Activated CD4-positive, CD25-positive, alpha-beta regulatory T cell treated with anti-CD3 and anti-CD28 coated beads, Interleukin-2, amount 50 U/mL, for 72 hours (primary cell): Measurements from ENCODE around the gene EFTUD2.
"Not testable (repeated sequence)": the region's sequence is repeated elsewhere in the genome, so short reads cannot be mapped to it uniquely, and the experiment has no call there.

Source experiments
- DNase-seq: peaks from one replicate; pipeline ENCODE4 v3.0.0; 2021

Gene EFTUD2

DNA sequence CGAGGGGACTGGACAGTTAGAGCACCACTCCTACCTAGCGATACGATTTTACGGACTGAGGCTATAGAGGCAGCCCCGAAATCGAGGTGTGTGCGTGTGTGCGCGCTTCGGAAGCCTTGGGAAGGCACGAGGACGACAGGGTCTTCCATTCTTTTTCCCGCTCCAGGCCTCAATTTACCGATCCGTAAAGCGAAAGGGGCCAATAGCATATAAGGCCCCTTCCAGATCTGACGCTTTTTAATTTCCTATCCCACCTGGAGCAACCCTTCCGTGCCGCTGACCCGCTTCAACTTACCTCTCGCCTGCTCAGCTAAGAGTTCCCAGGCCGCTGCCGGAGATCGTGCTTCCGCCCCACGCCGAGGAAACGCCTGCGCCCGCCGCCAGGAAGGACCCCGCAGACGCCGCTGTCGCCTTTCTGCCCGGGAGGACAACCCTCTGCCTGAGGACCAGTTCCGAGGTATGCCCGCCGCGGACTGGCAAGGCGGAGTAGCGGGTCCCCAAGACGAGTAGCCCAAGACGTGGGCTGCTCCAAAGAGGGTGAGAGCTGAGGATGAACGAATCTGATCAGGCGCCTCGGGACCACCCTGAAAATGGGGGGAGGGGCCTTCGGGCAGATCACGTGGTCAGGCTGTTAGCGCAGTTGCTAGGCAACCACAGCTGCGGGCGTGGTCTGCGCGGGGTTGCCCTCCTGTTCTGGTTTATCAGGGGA, at the start of gene EFTUD2:
Gene EFTUD2 (minus strand): TSS at position 372 of the 709 bp plus-strand sequence. CDS start 4,924 bp downstream, outside the sequence.
- DNase-seq: peak; percentile 91

DNA sequence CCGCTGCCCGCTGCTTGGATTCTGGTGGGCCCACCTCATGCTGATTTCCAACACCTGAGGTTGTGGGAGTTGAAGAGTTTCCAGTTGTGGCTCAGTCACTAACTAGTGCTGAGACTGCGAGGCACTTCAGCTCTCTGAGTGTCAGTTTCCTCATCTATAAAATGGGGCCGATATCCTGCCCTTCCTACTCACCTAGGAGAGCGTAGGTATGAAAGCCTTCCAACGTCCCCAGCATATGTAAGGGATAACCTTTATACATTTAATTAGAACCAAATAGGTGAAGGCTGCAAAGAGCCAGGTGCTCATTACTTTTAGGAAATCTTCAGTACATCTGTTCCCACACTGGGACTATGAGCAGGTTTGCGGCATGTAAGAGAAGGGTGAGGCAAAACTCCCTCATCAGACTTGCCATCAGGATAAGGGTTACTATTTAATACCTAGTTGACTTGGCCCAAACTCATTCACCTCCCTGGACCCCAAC, 49.1 kb upstream of the EFTUD2 start:
- no peak for DNase-seq

DNA sequence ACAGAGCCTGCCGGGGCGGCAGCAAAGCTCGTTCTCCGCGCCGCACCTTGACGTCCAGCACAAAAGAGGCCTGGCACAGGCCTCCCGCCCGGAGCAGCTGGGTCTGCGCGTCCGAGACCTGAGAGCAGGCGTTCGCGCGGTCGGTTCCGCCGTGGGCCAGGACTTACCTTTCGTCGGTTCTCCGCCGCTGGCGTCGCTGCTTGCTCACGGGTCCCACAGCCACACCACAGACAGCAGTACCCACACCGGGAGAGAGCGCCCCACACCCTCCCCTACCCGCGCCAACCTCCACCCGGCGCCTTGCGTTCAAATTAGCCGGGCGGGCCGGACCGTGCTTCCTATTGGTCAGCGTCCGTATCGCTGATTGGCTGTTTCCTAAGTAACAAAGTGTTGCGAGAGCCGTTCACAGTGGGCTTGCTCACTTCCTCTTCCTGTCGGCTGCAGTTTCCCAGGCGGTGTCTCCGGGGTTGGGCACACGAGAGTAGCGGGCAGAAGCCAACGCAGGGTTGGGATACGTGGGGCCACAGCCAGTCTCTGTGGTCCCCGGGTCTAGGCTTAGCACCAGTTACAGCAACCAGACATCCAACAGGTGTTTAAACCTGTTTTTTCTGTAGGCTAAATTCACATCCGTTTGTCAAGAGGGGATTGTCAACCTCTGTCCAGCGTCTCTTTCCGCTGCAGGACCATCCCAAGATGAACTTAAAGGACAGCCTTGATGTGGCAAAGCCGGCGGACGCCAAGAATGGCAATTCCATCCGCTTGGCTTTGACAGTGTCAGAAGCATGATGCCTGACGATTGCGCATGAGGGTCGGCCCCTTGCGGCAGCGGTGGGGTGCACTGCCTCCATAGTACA, 48.4 kb upstream of the EFTUD2 start, which contains the start of gene KIF18B:
Gene KIF18B (minus strand): TSS at position 313 of the 854 bp plus-strand sequence. CDS start 11,429 bp downstream, outside the sequence.
- peak; percentile 88 for DNase-seq

- not testable (repeated sequence) for DNase-seq
These were observed 46.4 kb upstream of the EFTUD2 start for GRCh38 chr17:44945652-44946051.

GRCh38 chr17:44942456-44942855, 43.2 kb upstream of the EFTUD2 start:
- DNase-seq: no peak

- DNase-seq: no peak
These were observed 42.6 kb upstream of the EFTUD2 start for GRCh38 chr17:44941712-44942331.

- no peak for DNase-seq
These were observed 41.5 kb upstream of the EFTUD2 start for GRCh38 chr17:44940768-44941167.

DNA sequence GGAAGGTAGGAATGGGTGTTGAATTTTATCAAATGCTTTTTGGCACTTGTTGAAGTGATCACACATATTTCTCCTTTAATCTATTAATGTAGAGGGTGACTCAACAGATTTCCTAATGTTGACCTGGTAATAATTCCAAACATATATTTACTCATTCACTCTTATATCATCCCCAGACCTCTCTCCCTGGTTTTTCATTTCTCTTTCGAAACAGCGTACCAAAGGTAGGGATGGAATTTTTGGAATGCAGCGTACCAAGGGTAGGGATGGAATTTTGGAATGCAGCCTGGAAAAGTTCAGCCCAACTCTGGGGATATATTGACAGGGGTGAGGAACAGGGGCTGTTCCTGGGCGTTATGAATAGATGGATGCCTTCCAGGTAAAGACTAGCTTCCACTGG, 41.1 kb upstream of the EFTUD2 start:
- no peak for DNase-seq

- no peak for DNase-seq
These were observed 35.9 kb upstream of the EFTUD2 start for GRCh38 chr17:44935116-44935515.

DNA sequence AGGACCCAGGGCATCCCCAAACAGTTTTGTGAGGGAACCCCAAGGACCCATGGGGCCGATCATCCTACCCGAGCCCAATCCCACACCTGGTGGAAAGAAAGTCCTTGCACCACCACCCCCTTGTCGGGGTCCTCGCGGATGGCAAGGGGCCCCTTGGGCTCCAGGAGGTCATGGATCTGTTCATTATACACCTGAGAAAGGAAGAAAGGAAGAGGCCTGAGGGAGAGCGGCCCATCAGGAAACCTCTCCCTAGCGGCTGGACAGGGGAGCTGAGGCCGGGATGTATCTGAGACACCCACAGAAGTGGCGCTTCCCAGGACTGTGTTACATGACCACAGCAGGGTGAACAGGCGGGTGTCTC, 35.5 kb upstream of the EFTUD2 start:
- DNase-seq: no peak

DNA sequence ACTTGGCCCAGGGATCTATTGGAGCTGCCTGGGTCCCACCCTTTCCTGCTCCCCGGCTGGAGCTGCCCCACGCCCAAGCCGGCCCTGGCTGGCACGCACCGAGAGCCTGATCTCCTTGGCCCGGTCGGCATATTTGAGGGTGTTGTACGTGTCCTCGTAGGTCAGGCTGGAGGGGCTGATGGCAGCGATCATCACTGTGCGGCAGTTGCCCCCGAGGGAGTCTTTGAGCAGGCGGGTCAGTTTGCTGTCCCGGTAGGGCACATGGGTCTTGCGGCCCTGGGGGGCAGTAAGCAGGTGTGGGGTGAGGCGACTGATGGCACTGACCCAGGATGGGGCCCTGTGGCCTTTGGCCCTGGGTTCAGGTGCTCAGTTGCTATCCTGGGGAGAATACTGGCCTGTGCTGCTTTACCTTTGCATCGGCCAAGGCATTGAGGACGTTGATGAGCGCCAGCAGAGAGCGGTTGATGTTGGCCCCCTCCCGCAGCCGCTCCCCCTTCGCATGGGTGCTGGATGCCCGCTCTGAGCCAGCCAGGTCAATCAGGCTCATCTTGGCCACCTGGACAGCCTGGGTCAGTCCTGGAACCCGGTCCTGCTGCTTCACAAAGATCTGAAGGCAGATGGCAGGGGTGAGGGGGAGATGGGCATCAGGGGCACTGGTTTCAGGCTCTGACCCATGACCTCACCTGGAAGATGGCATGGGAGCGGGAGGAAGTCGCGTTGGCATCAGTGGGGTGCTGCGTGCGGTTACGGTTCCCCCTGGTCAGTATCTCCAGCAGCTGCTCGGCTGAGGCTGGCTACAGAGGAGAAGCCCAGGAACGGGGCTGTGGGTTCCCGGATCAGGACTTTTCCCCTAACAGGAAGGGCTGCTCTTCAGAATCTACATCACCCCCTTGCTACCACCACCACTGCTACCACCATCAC, 34.8 kb upstream of the EFTUD2 start:
- no peak for DNase-seq

DNA sequence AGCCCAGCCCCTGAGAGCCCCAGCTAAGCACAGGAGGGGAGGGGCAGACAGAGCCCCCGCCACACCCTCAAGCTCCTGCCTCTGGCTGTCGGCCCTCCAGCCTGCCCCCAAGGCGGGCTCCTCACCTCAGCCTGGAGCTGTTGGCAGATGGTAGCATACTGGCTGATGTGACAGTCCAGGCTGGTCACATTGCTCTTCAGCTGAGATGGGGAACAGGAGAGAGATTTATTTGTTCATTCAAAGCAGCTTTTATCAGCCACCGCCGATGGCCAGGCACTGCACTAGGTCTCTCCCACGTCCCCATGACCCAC, 33.5 kb upstream of the EFTUD2 start:
- no peak for DNase-seq

- DNase-seq: no peak
These were observed 33.0 kb upstream of the EFTUD2 start for GRCh38 chr17:44932096-44932786.

GRCh38 chr17:44931376-44931775, 32.1 kb upstream of the EFTUD2 start:
- no peak for DNase-seq

GRCh38 chr17:44930667-44931066, 31.4 kb upstream of the EFTUD2 start:
- DNase-seq: no peak

DNA sequence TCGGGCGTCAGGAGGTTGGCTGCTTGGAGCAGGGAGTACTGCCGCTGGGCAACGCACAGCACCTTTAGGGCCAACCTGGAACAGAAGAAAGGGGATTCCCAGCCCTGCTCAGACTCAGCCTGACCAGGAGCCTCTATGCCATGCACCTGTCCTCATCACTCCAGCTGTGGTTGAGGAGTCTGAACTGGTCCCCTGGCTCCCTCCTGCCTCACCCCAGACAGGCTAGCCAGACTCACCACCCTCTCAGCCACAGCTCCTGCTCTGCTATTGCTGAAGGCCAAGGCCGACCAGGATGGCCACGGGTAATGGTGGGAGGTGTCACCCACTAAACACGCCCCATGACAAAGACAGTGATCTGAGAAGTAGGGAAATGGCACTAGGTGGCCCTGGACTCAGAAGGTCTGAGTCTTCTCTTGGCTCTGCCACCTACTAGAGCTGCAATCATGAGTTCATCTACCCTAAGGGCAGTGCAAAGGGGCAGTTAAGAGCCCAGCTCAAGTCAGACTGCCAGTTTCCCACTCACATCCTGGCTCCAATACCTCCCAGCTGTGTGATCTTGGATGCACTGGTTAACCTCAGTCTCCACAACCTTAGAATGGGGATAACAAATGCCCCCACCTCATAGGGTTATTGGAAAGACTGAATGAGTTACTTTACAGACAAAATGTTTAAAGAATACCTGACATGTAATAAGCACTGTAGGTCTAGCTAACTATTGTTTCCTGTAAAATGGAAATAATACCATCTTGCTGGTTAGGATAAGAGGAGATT, 29.9 kb upstream of the EFTUD2 start:
- DNase-seq: no peak

DNA sequence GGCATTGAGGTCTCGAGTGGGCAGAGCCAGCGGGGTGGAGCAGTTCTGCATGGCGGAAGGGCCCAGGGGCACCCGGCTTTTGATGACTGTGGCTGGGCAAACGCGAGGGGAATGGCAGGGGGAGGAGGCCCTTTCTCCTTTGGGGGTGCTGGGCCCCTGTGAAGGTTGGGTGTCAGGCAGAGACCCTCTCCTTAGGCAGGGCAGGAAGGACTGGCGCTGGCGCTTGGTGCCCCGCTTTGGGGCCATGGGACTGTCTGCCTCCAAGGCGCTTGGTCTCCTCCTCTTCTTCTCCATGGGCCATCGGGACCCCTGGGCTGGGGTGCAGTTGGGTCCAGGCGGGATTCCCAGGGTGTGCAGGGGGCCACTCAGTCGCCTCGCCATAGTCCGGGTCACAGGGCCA, 28.9 kb upstream of the EFTUD2 start:
- DNase-seq: no peak

DNA sequence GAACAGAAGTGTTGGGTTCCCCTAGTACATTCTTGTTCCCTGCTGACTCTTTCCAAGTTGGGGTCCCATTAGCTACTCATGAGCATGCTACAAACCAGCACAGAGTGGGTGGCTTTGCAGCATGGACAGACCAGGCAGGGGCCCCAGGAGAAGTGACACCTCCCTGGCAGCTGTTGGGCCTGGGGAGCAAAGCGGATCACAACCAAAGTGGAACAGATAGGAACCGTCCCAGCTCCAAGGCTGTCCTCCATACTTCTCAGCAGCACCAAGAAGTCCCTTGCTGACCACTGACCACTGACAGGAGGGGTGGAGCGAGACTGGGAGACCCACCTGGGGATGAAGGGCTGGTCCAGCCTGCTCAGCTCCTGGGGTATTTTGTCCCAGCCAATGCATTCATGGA, 28.5 kb upstream of the EFTUD2 start:
- no peak for DNase-seq

- no peak for DNase-seq
These were observed 27.7 kb upstream of the EFTUD2 start for GRCh38 chr17:44926821-44927525.
